Thyroid gland (tissue), 4 donors: ENCODE measurements around the gene GARS1. TPM values are rescaled to one million over a fixed set of nuclear protein-coding genes. Genes with fewer than 3 reads are reported as not detected.

Experiments
- DNase-seq, 2 donors: peaks; one replicate each; pipeline ENCODE4 v3.0.0-alpha.2; 2019
- H3K27ac ChIP-seq, 3 donors: fragments of 200-600 bp; sonication (generic); 1 replicate in 2 of 3; 2 replicates in 1 of 3; pipeline ENCODE4 v1.5.1; 2016 to 2019; ENCODE audit warnings: mild to moderate bottlenecking in 1 of 3, moderate library complexity in 1 of 3
- H3K27me3 ChIP-seq: fragments of 200-600 bp; sonication (generic); one replicate; pipeline ENCODE4 v1.5.1; 2019
- H3K36me3 ChIP-seq, 2 donors: fragments of 200-600 bp; sonication (generic); one replicate each; pipeline ENCODE4 v1.5.1; 2016 to 2019
- H3K4me1 ChIP-seq, 2 donors: fragments of 200-600 bp; sonication (generic); one replicate each; pipeline ENCODE4 v1.5.1; 2017 to 2019
- H3K4me3 ChIP-seq, 3 donors: fragments of 200-600 bp; sonication (generic); replicated peaks in 1 of 3; 1 replicate in 2 of 3; 2 replicates in 1 of 3; pipeline ENCODE4 v1.5.1; 2016; ENCODE audit warnings: mild to moderate bottlenecking in 1 of 3
- H3K9me3 ChIP-seq: fragments of 200-600 bp; sonication (generic); one replicate; pipeline ENCODE4 v1.5.1; 2017
- POLR2A ChIP-seq, 2 donors: fragments of 450-650 bp; IDR thresholded peaks; one replicate each; pipeline ENCODE4 v1.6.1; 2017; ENCODE audit warnings: antibody characterized with exemption in 2 of 2, mild to moderate bottlenecking in 2 of 2, moderate library complexity in 1 of 2
- WGBS, 2 donors: methylation state at CpG; one replicate each; pipeline ENCODE4 v1.1.5; 2017; 5-methylcytosine and 5-hydroxymethylcytosine counted together
- intact Hi-C: fragments of 100-400 bp; cut with DNase I; formaldehyde crosslinking; loops from one replicate; pipeline ENCODE4 v1.15.1; 2023
- total RNA-seq, 4 donors: library from RNA; depleted of rRNA; stranded (reverse); fragments of >200 nt; gene quantifications; one replicate each; pipeline ENCODE4 v1.2.3, GENCODE V29; 2016
- TF ChIP-seq, protein P1 (sequence below), 6 experiments: fragments of 200-600 bp in 3 of 6; fragments of 450-650 bp in 3 of 6; sonication (generic) in 3 of 6; IDR thresholded peaks; one replicate each; pipeline ENCODE4 v1.5.1; 2016 to 2019; ENCODE audit warnings: antibody characterized with exemption in 6 of 6, mild to moderate bottlenecking in 2 of 6, inconsistent platforms in 1 of 6, moderate library complexity in 1 of 6

Gene GARS1
- total RNA-seq, 4 donors from 2014 or later, result 59.7 to 79.2 (median 72.9) TPM

GRCh38 chr7:30625283-30625682, 30.6 kb downstream of the GARS1 start:
- H3K4me1 ChIP-seq, result no peaks in the 10 kb centered on the region
- peaks cover 58% of the 10 kb centered on the region in 2 donors for H3K36me3 ChIP-seq
- no peak for DNase-seq
- no peaks in the 10 kb centered on the region for H3K9me3 ChIP-seq
- no peaks in the 10 kb centered on the region for H3K27me3 ChIP-seq
- TF ChIP-seq POLR2A (IDR thresholded peaks at IDR 0.05), result no peak
- TF ChIP-seq, protein P1, sequence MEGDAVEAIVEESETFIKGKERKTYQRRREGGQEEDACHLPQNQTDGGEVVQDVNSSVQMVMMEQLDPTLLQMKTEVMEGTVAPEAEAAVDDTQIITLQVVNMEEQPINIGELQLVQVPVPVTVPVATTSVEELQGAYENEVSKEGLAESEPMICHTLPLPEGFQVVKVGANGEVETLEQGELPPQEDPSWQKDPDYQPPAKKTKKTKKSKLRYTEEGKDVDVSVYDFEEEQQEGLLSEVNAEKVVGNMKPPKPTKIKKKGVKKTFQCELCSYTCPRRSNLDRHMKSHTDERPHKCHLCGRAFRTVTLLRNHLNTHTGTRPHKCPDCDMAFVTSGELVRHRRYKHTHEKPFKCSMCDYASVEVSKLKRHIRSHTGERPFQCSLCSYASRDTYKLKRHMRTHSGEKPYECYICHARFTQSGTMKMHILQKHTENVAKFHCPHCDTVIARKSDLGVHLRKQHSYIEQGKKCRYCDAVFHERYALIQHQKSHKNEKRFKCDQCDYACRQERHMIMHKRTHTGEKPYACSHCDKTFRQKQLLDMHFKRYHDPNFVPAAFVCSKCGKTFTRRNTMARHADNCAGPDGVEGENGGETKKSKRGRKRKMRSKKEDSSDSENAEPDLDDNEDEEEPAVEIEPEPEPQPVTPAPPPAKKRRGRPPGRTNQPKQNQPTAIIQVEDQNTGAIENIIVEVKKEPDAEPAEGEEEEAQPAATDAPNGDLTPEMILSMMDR (IDR thresholded peaks at IDR 0.05), result peak in 1 of 6 experiments; percentile 5
- no peak overlapping the region for H3K4me3 ChIP-seq
- H3K27ac ChIP-seq, result no peak overlapping the region
- 83% methylated on average over 1 of the region's 1 CpG for WGBS, 2 donors
- intact Hi-C loops, result no loop called here

GRCh38 chr7:30627026-30627425, 32.3 kb downstream of the GARS1 start:
- no peaks in the 10 kb centered on the region for H3K9me3 ChIP-seq
- no peak for DNase-seq
- WGBS, 2 donors, result 87 to 97% methylated on average over 4 of the region's 4 CpGs
- peaks cover 47 to 60% of the 10 kb centered on the region in 2 donors for H3K36me3 ChIP-seq
- no peaks in the 10 kb centered on the region for H3K27me3 ChIP-seq
- no peaks in the 10 kb centered on the region for H3K4me1 ChIP-seq
- H3K27ac ChIP-seq, result no peak overlapping the region
- TF ChIP-seq POLR2A (IDR thresholded peaks at IDR 0.05), result no peak
- TF ChIP-seq, protein P1 (IDR thresholded peaks at IDR 0.05), result no peak
- no peak overlapping the region for H3K4me3 ChIP-seq
- intact Hi-C loops, result no loop called here

DNA sequence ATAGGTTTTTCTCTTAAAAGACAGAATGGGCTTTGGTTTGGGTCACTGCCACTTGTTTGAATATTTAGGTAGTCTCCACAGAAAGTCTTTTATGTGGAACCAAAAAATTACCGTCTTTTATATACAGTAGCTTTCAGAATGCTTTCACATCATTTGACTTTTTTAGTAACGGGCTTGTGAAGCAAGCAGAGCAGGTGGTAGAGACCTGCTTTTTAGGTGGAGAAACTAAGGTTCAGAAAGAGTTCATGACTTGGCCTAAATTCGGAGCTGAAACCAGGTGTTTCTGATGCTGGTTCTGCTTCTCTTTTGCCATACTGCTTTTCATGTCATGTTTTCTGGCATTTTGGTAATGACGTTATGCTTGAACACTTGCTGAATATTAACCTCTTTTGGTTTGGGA, 36.3 kb downstream of the GARS1 start:
- Histone ChIP-seq H3K36me3 (peaks cover 58 to 68% of the 10 kb centered on the region in 2 donors), H3K4me3 (no peak overlapping the region), H3K27ac (no peak overlapping the region), H3K4me1 (peaks cover 0 to 5% of the 10 kb centered on the region in 2 donors), H3K9me3 (no peaks in the 10 kb centered on the region), H3K27me3 (no peaks in the 10 kb centered on the region)
- no peak for DNase-seq
- intact Hi-C loops, result no loop called here
- no peak for TF ChIP-seq POLR2A (IDR thresholded peaks at IDR 0.05)
- TF ChIP-seq, protein P1 (IDR thresholded peaks at IDR 0.05), result no peak
- WGBS, 2 donors, result 95% methylated on average over 4 of the region's 4 CpGs

DNA sequence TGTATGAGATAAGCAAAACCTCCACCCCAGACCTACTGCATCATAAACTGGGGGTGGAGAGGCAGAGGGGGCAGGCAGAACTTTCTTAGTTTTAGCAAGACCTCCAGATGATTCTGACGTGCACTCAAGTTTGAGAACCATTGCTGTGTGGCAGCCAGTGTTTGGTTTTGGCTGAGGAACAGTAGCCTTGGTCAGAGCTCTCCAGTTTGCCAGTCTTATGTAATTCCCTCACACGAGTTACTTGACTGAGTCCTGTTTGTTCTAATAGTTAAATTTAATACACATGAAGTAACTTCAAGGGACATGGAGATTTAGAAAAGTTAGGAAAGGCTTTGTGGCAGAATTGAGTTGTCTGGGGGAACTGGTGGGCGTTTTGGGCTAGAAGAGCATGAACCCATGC, 38.5 kb downstream of the GARS1 start:
- peaks cover 45 to 53% of the 10 kb centered on the region in 2 donors for H3K36me3 ChIP-seq

DNA sequence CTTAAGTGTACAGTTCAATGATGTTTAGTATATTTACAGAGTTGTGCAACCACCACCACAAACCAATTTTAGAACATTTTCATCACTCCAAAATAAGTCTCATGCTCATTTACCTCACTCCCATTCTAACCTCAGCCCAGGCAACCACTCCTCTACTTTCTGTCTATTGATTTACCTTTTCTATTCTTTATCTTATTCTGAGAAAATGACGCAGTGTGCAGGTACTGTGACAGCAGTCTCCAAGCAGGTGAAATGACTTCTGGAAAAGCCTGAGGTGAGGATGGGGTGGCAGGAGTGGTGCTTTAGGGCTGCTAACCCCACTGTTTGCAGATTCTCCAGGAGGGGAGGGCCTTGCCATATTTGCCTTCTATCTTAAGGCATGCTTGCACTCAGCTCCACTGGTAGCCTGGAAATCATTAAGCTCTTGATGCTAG, 39.5 kb downstream of the GARS1 start:
- no peaks in the 10 kb centered on the region for H3K9me3 ChIP-seq
- TF ChIP-seq, protein P1 (IDR thresholded peaks at IDR 0.05), result no peak
- intact Hi-C loops, result no loop called here
- DNase-seq, result no peak
- H3K27ac ChIP-seq, result no peak overlapping the region
- H3K4me3 ChIP-seq, result no peak overlapping the region
- WGBS, 2 donors, result 88 to 98% methylated on average over 1 of the region's 1 CpG
- H3K4me1 ChIP-seq, result peaks cover 0 to 5% of the 10 kb centered on the region in 2 donors
- H3K36me3 ChIP-seq, result peaks cover 35 to 43% of the 10 kb centered on the region in 2 donors
- H3K27me3 ChIP-seq, result no peaks in the 10 kb centered on the region

More for the DNA sequence above, 38.5 kb downstream of the GARS1 start:
- Histone ChIP-seq H3K27ac (peak overlapping the region in 1 of 3 donors; percentile 21), H3K4me3 (no peak overlapping the region), H3K4me1 (peaks cover 0 to 5% of the 10 kb centered on the region in 2 donors), H3K27me3 (no peaks in the 10 kb centered on the region), H3K9me3 (no peaks in the 10 kb centered on the region)
- 49 to 63% methylated on average over 3 of the region's 3 CpGs for WGBS, 2 donors
- intact Hi-C loops, result no loop called here
- no peak for TF ChIP-seq POLR2A (IDR thresholded peaks at IDR 0.05)
- TF ChIP-seq, protein P1 (IDR thresholded peaks at IDR 0.05), result no peak
- peak; percentile 9 to 29 for DNase-seq
